HG03175 (cell line): ENCODE results near the gene EPHB2.
"Not testable (repeated sequence)": the region's sequence is repeated elsewhere in the genome, so short reads cannot be mapped to it uniquely, and the experiment has no call there.

Experiments
- ATAC-seq: cut with Tn5 transposase; IDR thresholded peaks from one replicate; pipeline ENCODE4 v1.9.1; 2021; ENCODE audit warnings: mild to moderate bottlenecking, moderate library complexity; ENCODE audit not compliant: unreplicated experiment

The EPHB2 gene

GRCh38 chr1:22710701-22711049 is at the start of gene EPHB2:
EPHB2 (plus strand) TSS chr1:22710839; CDS start chr1:22710983, 144 bp downstream.
- no peak for ATAC-seq

- no peak for ATAC-seq
Observed at GRCh38 chr1:22661880-22662279, 48.8 kb upstream of the EPHB2 start.

- no peak for ATAC-seq
Observed at GRCh38 chr1:22662318-22662717, 48.3 kb upstream of the EPHB2 start.

- no peak for ATAC-seq
Observed at GRCh38 chr1:22662986-22663408, 47.6 kb upstream of the EPHB2 start.

GRCh38 chr1:22665752-22666151 is 44.9 kb upstream of the EPHB2 start:
- no peak for ATAC-seq

GRCh38 chr1:22666412-22666811 is 44.2 kb upstream of the EPHB2 start:
- ATAC-seq = no peak

GRCh38 chr1:22668840-22669239 is 41.8 kb upstream of the EPHB2 start:
- not testable (repeated sequence) for ATAC-seq

- no peak for ATAC-seq
Observed at GRCh38 chr1:22670352-22670975, 40.2 kb upstream of the EPHB2 start.

- ATAC-seq = no peak
Observed at GRCh38 chr1:22671999-22672398, 38.6 kb upstream of the EPHB2 start.

- ATAC-seq = no peak
Observed at GRCh38 chr1:22673486-22674409, 36.9 kb upstream of the EPHB2 start.

GRCh38 chr1:22674410-22674749 is 36.3 kb upstream of the EPHB2 start:
- no peak for ATAC-seq

GRCh38 chr1:22676151-22676550 is 34.5 kb upstream of the EPHB2 start:
- ATAC-seq = not testable (repeated sequence)

GRCh38 chr1:22676916-22677583 is 33.6 kb upstream of the EPHB2 start:
- no peak for ATAC-seq

- no peak for ATAC-seq
Observed at GRCh38 chr1:22677931-22678896, 32.4 kb upstream of the EPHB2 start.

- ATAC-seq = no peak
Observed at GRCh38 chr1:22680726-22681125, 29.9 kb upstream of the EPHB2 start.

GRCh38 chr1:22681556-22682276 is 28.9 kb upstream of the EPHB2 start:
- no peak for ATAC-seq

- ATAC-seq = no peak
Observed at GRCh38 chr1:22683547-22683946, 27.1 kb upstream of the EPHB2 start.

- ATAC-seq = no peak
Observed at GRCh38 chr1:22685591-22686059, 25.0 kb upstream of the EPHB2 start.

- no peak for ATAC-seq
Observed at GRCh38 chr1:22687191-22687590, 23.4 kb upstream of the EPHB2 start.

- no peak for ATAC-seq
Observed at GRCh38 chr1:22688466-22688865, 22.2 kb upstream of the EPHB2 start.
